Stimulated activated memory B cell treated with anti-CD40 and anti-IgM and Interleukin-4, amounts not matched to agents 10 μg/mL and 1 μg/mL and 100 μg/mL, for 72 hours (primary cell): ENCODE data around the gene HMCN2.

ENCODE experiments used
- ATAC-seq: fragments of 150-1000 bp; cut with Tn5 transposase; 2 replicates; pipeline ENCODE4 v1.10.0; 2021
- H3K27ac Mint-ChIP-seq: one replicate; pipeline ENCODE4 v1.8.0; 2022; ENCODE audit warnings: mild to moderate bottlenecking, mixed read lengths
- H3K27me3 Mint-ChIP-seq: one replicate; pipeline ENCODE4 v1.8.0; 2022; ENCODE audit warnings: mixed read lengths
- H3K36me3 Mint-ChIP-seq: one replicate; pipeline ENCODE4 v1.8.0; 2022; ENCODE audit warnings: mixed read lengths
- H3K4me1 Mint-ChIP-seq: one replicate; pipeline ENCODE4 v1.8.0; 2022; ENCODE audit warnings: mixed read lengths
- H3K4me3 Mint-ChIP-seq: one replicate; pipeline ENCODE4 v1.8.0; 2022; ENCODE audit warnings: mild to moderate bottlenecking, moderate library complexity, mixed read lengths
- H3K9me3 Mint-ChIP-seq: one replicate; pipeline ENCODE4 v1.8.0; 2022; ENCODE audit warnings: mixed read lengths

The HMCN2 gene

GRCh38 chr9:130313103-130313858 lies 47.7 kb downstream of the HMCN2 start:
- peaks cover 10% of the 10 kb centered on the region for H3K4me1 Mint-ChIP-seq
- ATAC-seq: no peak
- no peak overlapping the region for H3K4me3 Mint-ChIP-seq
- H3K27me3 Mint-ChIP-seq: peaks cover 39% of the 10 kb centered on the region
- no peak overlapping the region for H3K27ac Mint-ChIP-seq
- no peaks in the 10 kb centered on the region for H3K36me3 Mint-ChIP-seq
- H3K9me3 Mint-ChIP-seq: no peaks in the 10 kb centered on the region

GRCh38 chr9:130315446-130316226 lies 50.1 kb downstream of the HMCN2 start:
- Mint-ChIP-seq H3K27me3 (peaks cover 45% of the 10 kb centered on the region), H3K4me1 (peaks cover 10% of the 10 kb centered on the region), H3K4me3 (no peak overlapping the region), H3K36me3 (no peaks in the 10 kb centered on the region), H3K9me3 (no peaks in the 10 kb centered on the region), H3K27ac (no peak overlapping the region)
- no peak for ATAC-seq

GRCh38 chr9:130316430-130316829 lies 50.9 kb downstream of the HMCN2 start:
- H3K9me3 Mint-ChIP-seq: no peaks in the 10 kb centered on the region
- peaks cover 10% of the 10 kb centered on the region for H3K4me1 Mint-ChIP-seq
- H3K27ac Mint-ChIP-seq: no peak overlapping the region
- H3K4me3 Mint-ChIP-seq: no peak overlapping the region
- no peaks in the 10 kb centered on the region for H3K36me3 Mint-ChIP-seq
- peaks cover 53% of the 10 kb centered on the region for H3K27me3 Mint-ChIP-seq
- no peak for ATAC-seq

- Mint-ChIP-seq H3K36me3 (no peaks in the 10 kb centered on the region), H3K9me3 (no peaks in the 10 kb centered on the region), H3K27me3 (peaks cover 77% of the 10 kb centered on the region), H3K4me3 (no peak overlapping the region), H3K4me1 (peaks cover 10% of the 10 kb centered on the region), H3K27ac (no peak overlapping the region)
- ATAC-seq: no peak
Observed at GRCh38 chr9:130319300-130319699, 53.7 kb downstream of the HMCN2 start.

- H3K4me1 Mint-ChIP-seq: peaks cover 5% of the 10 kb centered on the region
- no peak for ATAC-seq
- no peaks in the 10 kb centered on the region for H3K36me3 Mint-ChIP-seq
- no peak overlapping the region for H3K4me3 Mint-ChIP-seq
- H3K27ac Mint-ChIP-seq: no peak overlapping the region
- H3K9me3 Mint-ChIP-seq: no peaks in the 10 kb centered on the region
- H3K27me3 Mint-ChIP-seq: peaks cover 84% of the 10 kb centered on the region
Observed at GRCh38 chr9:130319944-130320712, 54.6 kb downstream of the HMCN2 start.

- ATAC-seq: peak; percentile 14
- Mint-ChIP-seq H3K4me1 (peaks cover 3% of the 10 kb centered on the region), H3K4me3 (no peak overlapping the region), H3K27ac (no peak overlapping the region), H3K27me3 (peaks cover 84% of the 10 kb centered on the region), H3K36me3 (no peaks in the 10 kb centered on the region), H3K9me3 (no peaks in the 10 kb centered on the region)
Observed at GRCh38 chr9:130320723-130321481, 55.3 kb downstream of the HMCN2 start.

- no peak for ATAC-seq
- Mint-ChIP-seq H3K27ac (no peak overlapping the region), H3K9me3 (no peaks in the 10 kb centered on the region), H3K4me1 (no peaks in the 10 kb centered on the region), H3K27me3 (peaks cover 84% of the 10 kb centered on the region), H3K36me3 (no peaks in the 10 kb centered on the region), H3K4me3 (no peak overlapping the region)
Observed at GRCh38 chr9:130321539-130321938, 56.0 kb downstream of the HMCN2 start.

GRCh38 chr9:130323051-130323745 lies 57.6 kb downstream of the HMCN2 start:
- Mint-ChIP-seq H3K27ac (no peak overlapping the region), H3K36me3 (no peaks in the 10 kb centered on the region), H3K9me3 (no peaks in the 10 kb centered on the region), H3K4me1 (no peaks in the 10 kb centered on the region), H3K4me3 (no peak overlapping the region), H3K27me3 (peaks cover 84% of the 10 kb centered on the region)
- ATAC-seq: no peak

GRCh38 chr9:130325921-130326320 lies 60.4 kb downstream of the HMCN2 start:
- no peaks in the 10 kb centered on the region for H3K9me3 Mint-ChIP-seq
- no peaks in the 10 kb centered on the region for H3K4me1 Mint-ChIP-seq
- H3K4me3 Mint-ChIP-seq: no peak overlapping the region
- H3K36me3 Mint-ChIP-seq: no peaks in the 10 kb centered on the region
- peaks cover 92% of the 10 kb centered on the region for H3K27me3 Mint-ChIP-seq
- ATAC-seq: no peak
- no peak overlapping the region for H3K27ac Mint-ChIP-seq

- H3K36me3 Mint-ChIP-seq: no peaks in the 10 kb centered on the region
- H3K4me3 Mint-ChIP-seq: no peak overlapping the region
- H3K4me1 Mint-ChIP-seq: no peaks in the 10 kb centered on the region
- no peaks in the 10 kb centered on the region for H3K9me3 Mint-ChIP-seq
- H3K27me3 Mint-ChIP-seq: peaks cover 90% of the 10 kb centered on the region
- ATAC-seq: peak; percentile 29
- H3K27ac Mint-ChIP-seq: no peak overlapping the region
Observed at GRCh38 chr9:130327070-130327780, 61.7 kb downstream of the HMCN2 start.

- ATAC-seq: no peak
- no peak overlapping the region for H3K4me3 Mint-ChIP-seq
Observed at GRCh38 chr9:130327781-130328348, 62.3 kb downstream of the HMCN2 start.

GRCh38 chr9:130328349-130328801 lies 62.8 kb downstream of the HMCN2 start:
- peaks cover 93% of the 10 kb centered on the region for H3K27me3 Mint-ChIP-seq
- H3K27ac Mint-ChIP-seq: no peak overlapping the region
- H3K4me3 Mint-ChIP-seq: no peak overlapping the region
- no peaks in the 10 kb centered on the region for H3K9me3 Mint-ChIP-seq
- no peaks in the 10 kb centered on the region for H3K4me1 Mint-ChIP-seq
- no peak for ATAC-seq
- no peaks in the 10 kb centered on the region for H3K36me3 Mint-ChIP-seq

More at GRCh38 chr9:130327781-130328348, 62.3 kb downstream of the HMCN2 start:
- peaks cover 93% of the 10 kb centered on the region for H3K27me3 Mint-ChIP-seq
- no peaks in the 10 kb centered on the region for H3K36me3 Mint-ChIP-seq
- H3K4me1 Mint-ChIP-seq: no peaks in the 10 kb centered on the region
- no peak overlapping the region for H3K27ac Mint-ChIP-seq
- no peaks in the 10 kb centered on the region for H3K9me3 Mint-ChIP-seq

- Mint-ChIP-seq H3K27me3 (peaks cover 93% of the 10 kb centered on the region), H3K9me3 (no peaks in the 10 kb centered on the region)
Observed at GRCh38 chr9:130329061-130329460, 63.5 kb downstream of the HMCN2 start.

More at GRCh38 chr9:130329061-130329460, 63.5 kb downstream of the HMCN2 start:
- no peak overlapping the region for H3K4me3 Mint-ChIP-seq
- no peak for ATAC-seq
- no peaks in the 10 kb centered on the region for H3K4me1 Mint-ChIP-seq
- no peak overlapping the region for H3K27ac Mint-ChIP-seq
- no peaks in the 10 kb centered on the region for H3K36me3 Mint-ChIP-seq
